ENCODE measurements around the gene PPM1D.

DNA sequence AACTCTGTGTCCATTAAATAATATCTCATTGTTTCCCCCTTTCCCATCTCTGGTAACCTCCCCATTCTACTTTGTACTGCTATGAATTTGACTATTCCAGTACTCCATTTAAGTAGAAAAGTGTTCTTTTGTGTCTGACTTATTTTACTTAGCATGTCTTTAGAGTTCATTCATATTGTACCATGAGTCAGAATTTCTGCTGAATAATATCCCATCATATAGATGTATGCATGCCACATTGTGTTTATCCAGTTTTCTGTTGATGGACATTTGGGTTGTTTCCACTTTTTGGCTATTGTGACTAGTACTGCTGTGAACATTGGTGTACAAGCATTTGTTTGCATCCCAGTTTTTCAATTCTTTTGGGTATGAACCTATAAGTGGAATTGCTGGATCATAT lies 6.0 kb downstream of the PPM1D start:
- TF ChIP-seq KDM5A (IDR thresholded peaks at IDR 0.05) = no peak
- no peak for TF ChIP-seq POLR2A (IDR thresholded peaks at IDR 0.05; ENCODE audit: low read length)
- TF ChIP-seq KDM1A (IDR thresholded peaks at IDR 0.05; ENCODE audit: low read depth) = no peak
- no peak for TF ChIP-seq MYC (IDR thresholded peaks at IDR 0.05; ENCODE audit: borderline replicate concordance, low read length)
- no peak for TF ChIP-seq MAZ (IDR thresholded peaks at IDR 0.05; ENCODE audit: borderline replicate concordance, low read depth, low read length)
- TF ChIP-seq ZNF302 (CRISPR knock-in tag; IDR thresholded peaks at IDR 0.05) = no peak
- TF ChIP-seq CTCF (IDR thresholded peaks at IDR 0.05) = no peak
- TF ChIP-seq GATA3 (IDR thresholded peaks at IDR 0.05; ENCODE audit: borderline replicate concordance) = no peak

Measured in A549 (cell line).